ENCODE data around the gene KRT36. TPM values are rescaled to one million over a fixed set of nuclear protein-coding genes. Genes with fewer than 3 reads are reported as not detected.

The KRT36 gene
- total and polyA plus RNA-seq, 2 of the 8 experiments (the other 6 are each of a cell fraction or from before 2014, with no cell fraction given), result not detected

DNA sequence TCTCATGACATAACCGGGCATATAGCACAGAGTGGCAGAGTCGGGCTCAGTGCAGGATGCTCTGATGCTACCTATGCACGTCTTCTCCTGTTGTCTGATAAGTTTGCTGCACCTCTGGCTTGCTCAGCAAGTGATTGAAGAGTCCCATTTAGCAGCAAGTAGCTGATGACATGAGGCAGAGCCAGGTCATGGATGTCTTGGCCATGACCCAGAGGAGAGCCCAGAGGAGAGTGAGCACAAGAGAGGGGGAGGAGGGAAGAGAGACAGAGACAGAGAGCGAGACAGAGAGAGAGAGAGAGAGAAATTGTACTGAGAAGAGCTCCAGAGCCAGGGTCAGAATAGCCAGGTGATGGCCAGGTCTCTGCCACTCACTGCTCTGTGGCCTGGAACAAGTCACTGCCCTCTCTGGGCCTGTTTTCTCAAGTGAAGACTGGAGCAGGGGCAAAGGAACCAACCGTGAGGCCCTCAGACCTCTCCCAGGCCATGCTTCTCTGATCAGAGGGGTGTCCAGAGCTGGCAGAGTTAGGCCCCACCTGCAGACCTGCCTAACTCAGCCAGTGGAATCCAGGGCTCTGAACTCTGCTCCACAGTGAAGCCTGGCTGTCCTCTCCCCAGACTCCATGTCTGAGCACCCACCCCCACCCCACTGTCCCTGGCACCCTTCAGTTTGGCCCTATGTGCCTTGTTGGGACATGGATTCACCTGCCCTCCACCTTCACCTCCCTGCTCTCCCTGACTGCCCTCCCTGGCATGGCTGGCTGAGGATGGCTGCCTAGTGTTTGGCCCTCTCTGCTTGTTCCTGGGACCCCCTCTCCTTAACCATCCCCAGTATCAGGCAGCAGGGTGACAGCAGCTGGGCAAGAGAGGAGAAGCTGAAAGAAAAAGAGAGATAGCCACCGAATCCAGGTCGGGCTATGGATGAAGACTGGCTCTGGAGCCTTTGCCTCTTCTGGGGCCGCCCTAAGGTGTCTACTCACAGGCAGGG, 4.5 kb downstream of the KRT36 start:
- no peak overlapping the region for H3K56ac ChIP-seq (replicated peaks; ENCODE audit: insufficient read length, low read depth, low read length)
- no peak overlapping the region for H2BK20ac ChIP-seq (ENCODE audit: low read length)
- H3K4me3 ChIP-seq (ENCODE audit: extremely low read depth in 1 of 4, insufficient read depth in 2 of 4, low read depth in 3 of 4, low read length in 4 of 4), result no peak overlapping the region
- FAIRE-seq, result no peak
- peaks cover 0 to 12% (median 6%) of the 10 kb centered on the region in 4 experiments; a peak in 6 of 7 replicates for H3K27me3 ChIP-seq (replicated peaks in 1 of 4; ENCODE audit: control insufficient read depth in 3 of 4, extremely low read depth in 1 of 4, insufficient read depth in 3 of 4, low read length in 3 of 4)
- ChIA-PET CTCF (ENCODE audit: partially characterized antibody) (interaction anchor here (0.6 to 33.9 kb wide), 21 partner anchors 8 to 1120 kb away, joined by 3 to 427 read pairs (median 4); partner anchors contain the start of genes KRT13 and KRT36), POLR2A (ENCODE audit: partially characterized antibody) (interaction anchor here (1.8 to 2.0 kb wide), 2 partner anchors 37 to 43 kb away, joined by 4 to 7 read pairs; partner anchors contain the start of gene KRT19)
- DNase-seq (ENCODE audit: low read depth in 1 of 2, low spot score in 2 of 2), result no peak
- no peak overlapping the region for H3K4ac ChIP-seq (replicated peaks; ENCODE audit: insufficient read length, low read depth, low read length)
- no peaks in the 10 kb centered on the region; a peak in 2 of 7 replicates for H3K4me1 ChIP-seq (replicated peaks in 1 of 4; ENCODE audit: control insufficient read depth in 3 of 4, insufficient read depth in 4 of 4, low read length in 3 of 4)
- no peak overlapping the region for H3K23ac ChIP-seq (ENCODE audit: insufficient read length)
- H3K23me2 ChIP-seq (ENCODE audit: low read depth, low read length), result no peaks in the 10 kb centered on the region
- no peak overlapping the region for H3K14ac ChIP-seq (ENCODE audit: insufficient read length)
- H2BK5ac ChIP-seq (ENCODE audit: low read depth, low read length), result no peak overlapping the region
- no peak overlapping the region; the same call in 1 of the 2 replicates for H4K8ac ChIP-seq (ENCODE audit: extremely low read depth, insufficient read depth, low read length)
- H3K36me3 ChIP-seq (ENCODE audit: control insufficient read depth in 2 of 4, insufficient read depth in 4 of 4, low read length in 3 of 4), result no peaks in the 10 kb centered on the region
- H3K9ac ChIP-seq (replicated peaks in 1 of 4; ENCODE audit: extremely low read depth in 1 of 4, low read depth in 3 of 4, low read length in 3 of 4), result no peak overlapping the region
- 93% methylated on average over 8 of the region's 8 CpGs; no CpG with 5 or more reads in 1 of the 2 experiments for WGBS, 2 experiments (ENCODE audit: extremely low coverage in 1 of 2, insufficient coverage in 1 of 2, insufficient read length in 1 of 2, insufficient replicate concordance in 2 of 2, low coverage in 1 of 2, low lambda C conversion rate in 2 of 2, missing lambda C conversion rate in 1 of 2)
- H4K20me1 ChIP-seq (replicated peaks in 1 of 2; ENCODE audit: control insufficient read depth in 1 of 2, insufficient read depth in 2 of 2, low read length in 2 of 2), result no peaks in the 10 kb centered on the region
- H2AFZ ChIP-seq (ENCODE audit: low read length), result no peak overlapping the region
- no peaks in the 10 kb centered on the region for H3K79me2 ChIP-seq (ENCODE audit: control insufficient read depth in 1 of 2, insufficient read depth in 2 of 2, low read length in 2 of 2)
- H3K27ac ChIP-seq (ENCODE audit: low read depth, low read length), result no peak overlapping the region
- no peaks in the 10 kb centered on the region for H3K79me1 ChIP-seq (ENCODE audit: low read depth, low read length)
- no peak overlapping the region for H4K91ac ChIP-seq (replicated peaks; ENCODE audit: insufficient read length, low read length)
- no peak overlapping the region for H2AK5ac ChIP-seq (ENCODE audit: low read depth, low read length)
- no peak overlapping the region for H3K4me2 ChIP-seq (ENCODE audit: insufficient read depth in 1 of 2, low read depth in 2 of 2, low read length in 2 of 2)
- 0 out of 2 replicates have a peak overlapping the region, but pooled peaks have one; percentile 40 for H2BK15ac ChIP-seq (ENCODE audit: low read length)
- H3K18ac ChIP-seq (ENCODE audit: extremely low read depth, low read length), result no peak overlapping the region
- H2BK120ac ChIP-seq (replicated peaks; ENCODE audit: low read depth, low read length), result no peak overlapping the region
- H2BK12ac ChIP-seq (ENCODE audit: low read depth, low read length), result no peak overlapping the region
- H4K5ac ChIP-seq (ENCODE audit: insufficient read length, low read depth, low read length), result no peak overlapping the region
- no peaks in the 10 kb centered on the region for H3K9me3 ChIP-seq (ENCODE audit: insufficient read depth in 2 of 2, low read depth in 1 of 2, low read length in 1 of 2)
- no peak for TF ChIP-seq KDM1A (IDR thresholded peaks at IDR 0.05; ENCODE audit: borderline replicate concordance, low read length)
- no peak for TF ChIP-seq EGR1 (IDR thresholded peaks at IDR 0.05; ENCODE audit: borderline replicate concordance, low read depth, low read length)
- no peak for TF ChIP-seq RXRA (IDR thresholded peaks at IDR 0.05; ENCODE audit: insufficient read depth, low read depth, low read length)
- TF ChIP-seq CBX8 (IDR thresholded peaks at IDR 0.05; ENCODE audit: borderline replicate concordance, low read depth, low read length), result no peak
